ENCODE results near the gene COPS4.
"Not testable (repeated sequence)": the region's sequence is repeated elsewhere in the genome, so short reads cannot be mapped to it uniquely, and the experiment has no call there.

COPS4 gene

GRCh38 chr4:83110970-83111750 is 76.2 kb downstream of the COPS4 start:
- H3K27ac ChIP-seq = no peak overlapping the region
- no peak for DNase-seq (ENCODE audit: low spot score)
- H3K4me3 ChIP-seq = peak overlapping the region; percentile 73
- TF ChIP-seq, protein P1, sequence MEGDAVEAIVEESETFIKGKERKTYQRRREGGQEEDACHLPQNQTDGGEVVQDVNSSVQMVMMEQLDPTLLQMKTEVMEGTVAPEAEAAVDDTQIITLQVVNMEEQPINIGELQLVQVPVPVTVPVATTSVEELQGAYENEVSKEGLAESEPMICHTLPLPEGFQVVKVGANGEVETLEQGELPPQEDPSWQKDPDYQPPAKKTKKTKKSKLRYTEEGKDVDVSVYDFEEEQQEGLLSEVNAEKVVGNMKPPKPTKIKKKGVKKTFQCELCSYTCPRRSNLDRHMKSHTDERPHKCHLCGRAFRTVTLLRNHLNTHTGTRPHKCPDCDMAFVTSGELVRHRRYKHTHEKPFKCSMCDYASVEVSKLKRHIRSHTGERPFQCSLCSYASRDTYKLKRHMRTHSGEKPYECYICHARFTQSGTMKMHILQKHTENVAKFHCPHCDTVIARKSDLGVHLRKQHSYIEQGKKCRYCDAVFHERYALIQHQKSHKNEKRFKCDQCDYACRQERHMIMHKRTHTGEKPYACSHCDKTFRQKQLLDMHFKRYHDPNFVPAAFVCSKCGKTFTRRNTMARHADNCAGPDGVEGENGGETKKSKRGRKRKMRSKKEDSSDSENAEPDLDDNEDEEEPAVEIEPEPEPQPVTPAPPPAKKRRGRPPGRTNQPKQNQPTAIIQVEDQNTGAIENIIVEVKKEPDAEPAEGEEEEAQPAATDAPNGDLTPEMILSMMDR (IDR thresholded peaks at IDR 0.05) = no peak

DNA sequence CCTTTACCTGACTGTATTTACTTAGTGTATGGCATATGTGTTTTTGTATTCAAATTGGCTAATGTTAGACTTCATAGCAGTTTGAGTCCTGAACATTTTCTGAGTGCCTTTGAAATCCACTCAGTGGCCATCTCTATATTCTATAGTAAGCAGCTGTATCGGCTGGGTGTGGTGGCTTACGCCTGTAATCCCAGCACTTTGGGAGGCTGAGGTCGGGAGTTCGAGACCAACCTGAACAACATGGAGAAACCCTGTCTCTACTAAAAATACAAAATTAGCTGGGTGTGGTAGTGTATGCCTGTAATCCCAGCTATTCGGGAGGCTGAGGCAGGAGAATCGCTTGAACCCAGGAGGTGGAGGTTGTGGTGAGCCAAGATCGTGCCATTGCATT is 76.8 kb downstream of the COPS4 start:
- H3K27ac ChIP-seq; H3K4me3 ChIP-seq; DNase-seq (ENCODE audit: low spot score): not testable (repeated sequence)

DNA sequence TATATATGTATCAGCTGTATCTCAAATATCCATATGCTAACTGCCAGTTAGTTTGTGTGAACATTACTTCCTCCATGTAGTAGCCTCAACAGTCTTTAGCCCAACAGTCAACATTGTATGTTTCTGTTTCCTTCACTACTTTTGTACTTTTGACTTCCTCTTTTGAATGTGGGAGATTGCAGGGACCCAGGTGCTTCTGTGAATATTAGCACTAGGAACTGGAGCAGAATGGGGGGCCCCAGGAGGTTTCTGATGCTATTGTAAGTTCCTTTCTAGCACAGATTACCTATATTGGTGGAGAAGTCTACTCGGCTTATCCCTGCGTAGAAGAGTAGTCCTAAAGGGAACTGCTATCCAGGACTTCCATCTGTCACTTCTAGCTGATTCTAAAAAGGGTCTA is 77.2 kb downstream of the COPS4 start:
- H3K4me3 ChIP-seq = no peak overlapping the region
- no peak overlapping the region for H3K27ac ChIP-seq
- TF ChIP-seq, protein P1 (IDR thresholded peaks at IDR 0.05) = no peak
- DNase-seq (ENCODE audit: low spot score) = no peak

GRCh38 chr4:83112678-83113428 is 77.9 kb downstream of the COPS4 start:
- Histone ChIP-seq H3K27ac (no peak overlapping the region), H3K4me3 (no peak overlapping the region)
- no peak for DNase-seq (ENCODE audit: low spot score)
- TF ChIP-seq, protein P1 (IDR thresholded peaks at IDR 0.05) = no peak

DNA sequence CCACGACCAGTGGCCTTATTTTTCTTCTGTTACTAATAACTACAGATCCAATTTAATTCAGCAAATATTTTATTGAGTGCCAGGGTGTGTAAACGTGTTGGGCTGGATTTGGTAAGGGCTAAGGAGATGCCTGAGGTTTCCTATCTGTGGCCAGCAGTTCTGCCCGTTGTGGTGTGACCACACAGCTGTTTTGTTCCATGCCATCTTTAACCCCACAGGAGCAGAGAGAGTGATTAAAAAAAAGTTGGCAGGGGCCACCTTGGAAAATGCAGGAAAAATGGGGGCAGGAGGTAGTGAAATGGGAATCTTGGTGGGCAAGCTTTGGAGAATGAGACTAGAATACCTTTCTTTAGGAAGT is 78.4 kb downstream of the COPS4 start:
- H3K27ac ChIP-seq = no peak overlapping the region

DNA sequence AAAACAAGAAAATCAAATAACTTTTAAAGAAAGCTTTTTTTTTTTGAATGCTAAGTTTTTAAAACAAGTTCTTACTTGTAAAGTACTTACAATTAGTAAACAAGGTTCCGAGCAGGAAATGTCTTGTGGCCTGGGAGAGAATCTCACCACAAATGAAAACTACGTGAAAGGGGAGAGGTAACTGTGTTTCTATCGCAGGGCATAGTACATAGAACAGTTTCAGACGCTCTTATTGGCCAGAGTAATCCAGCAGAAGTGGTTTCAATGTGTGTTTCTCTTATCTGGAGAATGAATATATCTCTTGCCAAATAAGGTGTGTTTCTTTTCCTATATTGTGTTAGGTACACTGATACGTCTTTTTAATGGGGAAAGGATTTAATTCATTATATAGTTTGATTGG is 79.6 kb downstream of the COPS4 start, which contains the start of gene PLAC8:
PLAC8 (minus strand) TSS at position 154 of the 400 bp plus-strand sequence. CDS start 6,808 bp downstream, outside the sequence.
- TF ChIP-seq, protein P1 (IDR thresholded peaks at IDR 0.05) = no peak
- Histone ChIP-seq H3K4me3 (no peak within 1 kb of the TSS), H3K27ac (no peak within 1 kb of the TSS)
- DNase-seq (ENCODE audit: low spot score) = no peak

More for the DNA sequence above, 78.4 kb downstream of the COPS4 start:
- no peak overlapping the region for H3K4me3 ChIP-seq
- no peak for DNase-seq (ENCODE audit: low spot score)
- TF ChIP-seq, protein P1 (IDR thresholded peaks at IDR 0.05) = no peak

- no peak for DNase-seq (ENCODE audit: low spot score)
- TF ChIP-seq, protein P1 (IDR thresholded peaks at IDR 0.05) = no peak
- no peak overlapping the region for H3K27ac ChIP-seq
- no peak overlapping the region for H3K4me3 ChIP-seq
Measured at GRCh38 chr4:83115000-83115399, 80.0 kb downstream of the COPS4 start.

All from coronary artery (tissue), 2 donors.